HL-60 (cell line): Measurements from ENCODE around the gene KRTAP4-8.

ENCODE experiments used
- DNase-seq, 2 experiments: peaks; one replicate each; pipeline ENCODE4 v3.0.0-alpha.2; 2010 to 2020; ENCODE audit warnings: low read depth in 1 of 2, low spot score in 1 of 2
- H3K27ac ChIP-seq: fragments of 250-450 bp; sonication (Bioruptor Pico); replicated peaks from 2 replicates; pipeline ENCODE4 v1.5.1; 2020; ENCODE audit warnings: mild to moderate bottlenecking, moderate library complexity
- H3K27me3 ChIP-seq: fragments of 250-450 bp; sonication (Bioruptor Pico); 2 replicates; pipeline ENCODE4 v1.5.1; 2021; ENCODE audit warnings: mild to moderate bottlenecking, moderate library complexity; ENCODE audit not compliant: insufficient read depth, poor library complexity, severe bottlenecking
- H3K4me3 ChIP-seq: replicated peaks from 2 replicates; pipeline ENCODE4 v1.5.1; 2011; ENCODE audit warnings: mild to moderate bottlenecking, control low read depth, low read length; ENCODE audit not compliant: insufficient read depth
- CTCF ChIP-seq: IDR thresholded peaks from one replicate; pipeline ENCODE4 v1.5.1; 2011; ENCODE audit warnings: low read length, control low read depth, inconsistent platforms; ENCODE audit not compliant: insufficient read depth
- GABPA ChIP-seq: IDR thresholded peaks from 2 replicates; pipeline ENCODE4 v1.6.1; 2012; ENCODE audit warnings: low read depth
- POLR2AphosphoS5 ChIP-seq: IDR thresholded peaks from 2 replicates; pipeline ENCODE4 v1.6.1; 2012; ENCODE audit warnings: low read depth
- REST ChIP-seq: IDR thresholded peaks from 2 replicates; pipeline ENCODE4 v1.6.1; 2012; ENCODE audit warnings: low read depth; ENCODE audit not compliant: insufficient replicate concordance
- SPI1 ChIP-seq: IDR thresholded peaks from 2 replicates; pipeline ENCODE4 v1.6.1; 2012; ENCODE audit warnings: low read depth, mild to moderate bottlenecking, borderline replicate concordance

Gene KRTAP4-8

GRCh38 chr17:41049110-41049509 is 48.8 kb downstream of the KRTAP4-8 start:
- no peak for TF ChIP-seq GABPA
- TF ChIP-seq CTCF: no peak
- TF ChIP-seq REST: no peak
- TF ChIP-seq SPI1: no peak
- TF ChIP-seq POLR2AphosphoS5: no peak
- DNase-seq: no peak
- Histone ChIP-seq H3K27me3 (no peaks in the 10 kb centered on the region), H3K27ac (no peak overlapping the region), H3K4me3 (no peak overlapping the region)

- no peaks in the 10 kb centered on the region for H3K27me3 ChIP-seq
- no peak for DNase-seq
- H3K27ac ChIP-seq: no peak overlapping the region
- H3K4me3 ChIP-seq: no peak overlapping the region
- no peak for TF ChIP-seq REST
- TF ChIP-seq SPI1: no peak
- TF ChIP-seq POLR2AphosphoS5: no peak
- TF ChIP-seq CTCF: no peak
- no peak for TF ChIP-seq GABPA
Measured at GRCh38 chr17:41048441-41048840, 49.5 kb downstream of the KRTAP4-8 start.
